HFF-Myc (cell line): ENCODE data around the gene KDM4B.
"Not testable (repeated sequence)": the region's sequence is repeated elsewhere in the genome, so short reads cannot be mapped to it uniquely, and the experiment has no call there.

Experiments used
- DNase-seq: peaks from one replicate; pipeline ENCODE4 v3.0.0-alpha.2; 2011; ENCODE audit warnings: low read depth; ENCODE audit errors: extremely low read depth
- H3K4me3 ChIP-seq: replicated peaks from 2 replicates; pipeline ENCODE4 v1.5.1; 2011; ENCODE audit warnings: low read depth, mild to moderate bottlenecking, control low read depth, low read length
- TF ChIP-seq, protein P1 (sequence below): IDR thresholded peaks from 2 replicates; pipeline ENCODE4 v1.5.1; 2012; ENCODE audit warnings: mild to moderate bottlenecking, low read depth, low read length, control low read depth; ENCODE audit errors: missing control alignments

KDM4B gene

DNA sequence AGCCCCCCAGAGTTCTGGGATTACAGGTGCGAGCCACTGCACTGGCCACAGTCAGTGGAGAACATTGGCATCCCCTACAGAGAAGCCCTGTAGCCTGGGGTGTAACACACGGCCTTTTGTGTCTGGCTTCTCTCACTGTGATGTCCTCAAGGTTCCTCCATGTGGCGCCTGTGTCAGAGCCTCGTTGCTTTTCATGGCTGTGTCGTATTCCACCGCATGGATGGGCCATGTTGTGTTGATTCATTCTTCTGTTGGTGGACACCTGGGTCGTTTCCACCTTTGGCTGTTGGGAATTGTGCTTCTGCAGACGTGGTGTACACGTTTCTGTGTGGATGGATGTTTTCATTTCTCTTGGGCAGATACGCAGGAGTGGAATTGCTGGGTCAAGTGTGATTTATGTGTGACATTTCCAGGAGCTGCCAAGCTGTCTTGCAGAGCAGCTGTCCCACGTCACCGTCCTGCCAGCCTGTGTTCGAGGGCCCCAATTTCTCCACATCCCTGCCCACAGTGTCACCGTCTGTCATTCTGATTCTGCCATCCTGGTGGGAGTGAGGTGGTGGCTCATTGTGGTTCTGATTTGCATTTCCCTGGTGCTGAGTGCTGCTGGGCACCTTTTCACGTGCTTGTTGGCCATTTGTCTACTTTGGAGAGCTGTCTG lies 59.4 kb downstream of the KDM4B start:
- H3K4me3 ChIP-seq, result no peak overlapping the region
- no peak for DNase-seq
- TF ChIP-seq, protein P1, sequence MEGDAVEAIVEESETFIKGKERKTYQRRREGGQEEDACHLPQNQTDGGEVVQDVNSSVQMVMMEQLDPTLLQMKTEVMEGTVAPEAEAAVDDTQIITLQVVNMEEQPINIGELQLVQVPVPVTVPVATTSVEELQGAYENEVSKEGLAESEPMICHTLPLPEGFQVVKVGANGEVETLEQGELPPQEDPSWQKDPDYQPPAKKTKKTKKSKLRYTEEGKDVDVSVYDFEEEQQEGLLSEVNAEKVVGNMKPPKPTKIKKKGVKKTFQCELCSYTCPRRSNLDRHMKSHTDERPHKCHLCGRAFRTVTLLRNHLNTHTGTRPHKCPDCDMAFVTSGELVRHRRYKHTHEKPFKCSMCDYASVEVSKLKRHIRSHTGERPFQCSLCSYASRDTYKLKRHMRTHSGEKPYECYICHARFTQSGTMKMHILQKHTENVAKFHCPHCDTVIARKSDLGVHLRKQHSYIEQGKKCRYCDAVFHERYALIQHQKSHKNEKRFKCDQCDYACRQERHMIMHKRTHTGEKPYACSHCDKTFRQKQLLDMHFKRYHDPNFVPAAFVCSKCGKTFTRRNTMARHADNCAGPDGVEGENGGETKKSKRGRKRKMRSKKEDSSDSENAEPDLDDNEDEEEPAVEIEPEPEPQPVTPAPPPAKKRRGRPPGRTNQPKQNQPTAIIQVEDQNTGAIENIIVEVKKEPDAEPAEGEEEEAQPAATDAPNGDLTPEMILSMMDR, result no peak

DNA sequence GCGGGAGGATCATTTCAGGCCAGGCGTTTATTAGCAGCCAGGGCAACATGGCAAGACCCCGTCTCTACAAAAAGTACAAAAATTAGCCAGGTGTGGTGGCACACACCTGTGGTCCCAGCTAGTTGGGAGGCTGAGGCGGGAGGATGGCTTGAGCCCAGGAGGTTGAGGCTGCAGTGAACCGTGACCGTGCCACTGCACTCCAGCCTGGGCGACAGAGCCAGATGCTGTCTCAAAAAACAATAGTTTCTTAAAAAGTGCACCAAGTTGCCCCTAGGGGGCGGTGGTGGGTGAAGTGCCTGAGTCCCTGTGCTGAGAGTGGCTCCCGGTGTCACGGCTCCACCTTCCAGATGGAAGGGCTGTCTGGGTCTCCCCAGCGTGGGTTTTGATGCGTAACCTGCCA lies 60.7 kb downstream of the KDM4B start:
- TF ChIP-seq, protein P1, result peak; percentile 75
- not testable (repeated sequence) for H3K4me3 ChIP-seq, DNase-seq

DNA sequence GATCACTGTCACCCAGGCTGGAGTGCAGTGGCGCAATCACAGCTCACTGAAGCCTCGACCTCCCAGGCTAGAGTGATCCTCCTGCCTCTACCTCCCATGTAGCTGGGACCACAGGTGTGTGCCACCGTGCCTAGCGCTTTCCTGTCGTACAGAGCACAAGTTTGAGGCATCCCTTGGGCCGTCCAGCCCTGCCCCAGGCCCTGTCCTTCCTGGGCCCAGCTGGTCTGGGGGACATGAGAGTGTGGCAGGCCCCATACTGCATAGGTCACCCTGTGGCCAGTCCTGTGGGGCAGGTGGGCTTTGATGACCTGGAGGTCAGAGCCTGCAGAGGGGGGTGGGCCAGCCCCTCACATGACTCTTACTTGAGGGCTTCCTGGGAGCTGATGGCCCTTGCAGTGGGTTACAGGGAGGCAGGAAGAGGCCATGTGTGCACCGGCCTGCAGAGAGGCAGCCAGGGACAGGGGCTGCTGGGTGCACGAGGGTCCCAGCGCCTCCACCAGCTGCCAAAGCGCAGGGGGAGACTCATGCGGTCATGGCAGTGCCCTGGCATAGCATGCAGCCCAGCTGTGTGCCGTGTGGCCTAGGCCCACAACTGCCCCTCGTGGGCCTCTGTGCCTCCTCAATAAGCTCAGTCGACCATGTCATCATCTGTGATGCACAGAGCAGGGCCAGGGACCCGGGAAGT lies 61.4 kb downstream of the KDM4B start:
- TF ChIP-seq, protein P1, result no peak
- no peak overlapping the region for H3K4me3 ChIP-seq
- DNase-seq, result no peak

DNA sequence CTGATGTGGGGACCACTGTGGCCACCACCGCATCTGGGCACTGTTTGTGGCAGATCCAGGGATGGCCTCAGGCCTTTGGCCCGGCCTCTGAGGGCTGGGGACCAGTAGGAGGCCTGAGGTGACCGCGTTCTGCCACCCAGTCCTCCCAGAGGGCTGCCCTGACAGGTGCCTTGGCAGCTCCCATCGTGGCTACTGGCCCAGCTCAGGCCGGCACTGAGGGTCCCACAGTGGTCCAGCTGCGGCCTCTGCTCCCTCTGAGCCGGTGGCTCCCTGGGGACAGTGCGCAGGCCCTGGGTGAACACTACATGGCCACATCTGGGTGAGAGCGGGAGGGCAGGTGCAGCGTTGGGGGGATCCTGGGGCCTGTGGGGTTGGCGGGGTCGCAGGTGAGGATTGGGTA lies 61.9 kb downstream of the KDM4B start:
- no peak overlapping the region for H3K4me3 ChIP-seq
- DNase-seq, result no peak
- TF ChIP-seq, protein P1, result no peak

DNA sequence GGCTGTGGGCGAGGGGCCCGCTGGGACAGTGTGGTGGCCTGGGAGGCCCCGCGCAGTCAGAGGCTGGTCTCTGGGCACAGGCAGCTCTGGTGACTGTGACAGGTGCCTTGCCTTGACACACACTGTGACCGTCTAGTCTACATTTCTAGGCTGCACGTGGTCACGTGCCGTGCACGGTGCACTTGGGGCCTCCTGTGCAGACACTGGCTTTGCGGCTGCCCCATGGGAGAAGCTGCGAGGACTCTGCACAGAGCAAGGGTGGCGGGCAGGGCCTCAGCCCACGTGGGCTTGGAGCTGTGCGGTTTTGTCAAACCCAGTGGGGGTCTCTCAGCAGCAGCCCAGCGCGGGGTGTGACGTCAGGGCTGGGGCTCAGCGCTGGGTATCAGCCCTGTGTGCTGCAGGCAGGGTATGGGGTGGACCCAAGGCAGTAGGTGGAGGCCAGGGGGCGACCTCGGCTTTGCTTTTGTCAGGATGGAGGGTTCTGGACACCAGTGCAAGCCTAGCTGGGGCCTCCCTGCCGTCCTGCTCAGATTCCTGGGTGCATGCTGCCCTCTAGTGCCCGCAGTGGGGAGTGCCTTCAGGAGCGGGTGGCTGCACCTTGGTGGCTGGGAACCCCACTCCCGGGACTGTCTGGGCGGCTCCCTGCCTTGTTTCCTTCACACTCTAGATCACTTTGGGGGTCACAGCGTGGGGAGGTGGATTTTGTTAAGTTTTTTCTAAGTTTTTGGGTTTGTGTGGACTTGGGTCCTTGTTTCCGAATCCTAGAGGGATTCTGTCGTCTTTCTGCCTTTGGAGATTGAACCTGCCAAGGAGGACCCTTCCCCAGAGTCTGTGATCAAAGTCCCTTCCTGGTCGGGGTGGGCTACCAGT lies 62.6 kb downstream of the KDM4B start:
- no peak for DNase-seq
- no peak overlapping the region for H3K4me3 ChIP-seq
- TF ChIP-seq, protein P1, result peak; percentile 95

DNA sequence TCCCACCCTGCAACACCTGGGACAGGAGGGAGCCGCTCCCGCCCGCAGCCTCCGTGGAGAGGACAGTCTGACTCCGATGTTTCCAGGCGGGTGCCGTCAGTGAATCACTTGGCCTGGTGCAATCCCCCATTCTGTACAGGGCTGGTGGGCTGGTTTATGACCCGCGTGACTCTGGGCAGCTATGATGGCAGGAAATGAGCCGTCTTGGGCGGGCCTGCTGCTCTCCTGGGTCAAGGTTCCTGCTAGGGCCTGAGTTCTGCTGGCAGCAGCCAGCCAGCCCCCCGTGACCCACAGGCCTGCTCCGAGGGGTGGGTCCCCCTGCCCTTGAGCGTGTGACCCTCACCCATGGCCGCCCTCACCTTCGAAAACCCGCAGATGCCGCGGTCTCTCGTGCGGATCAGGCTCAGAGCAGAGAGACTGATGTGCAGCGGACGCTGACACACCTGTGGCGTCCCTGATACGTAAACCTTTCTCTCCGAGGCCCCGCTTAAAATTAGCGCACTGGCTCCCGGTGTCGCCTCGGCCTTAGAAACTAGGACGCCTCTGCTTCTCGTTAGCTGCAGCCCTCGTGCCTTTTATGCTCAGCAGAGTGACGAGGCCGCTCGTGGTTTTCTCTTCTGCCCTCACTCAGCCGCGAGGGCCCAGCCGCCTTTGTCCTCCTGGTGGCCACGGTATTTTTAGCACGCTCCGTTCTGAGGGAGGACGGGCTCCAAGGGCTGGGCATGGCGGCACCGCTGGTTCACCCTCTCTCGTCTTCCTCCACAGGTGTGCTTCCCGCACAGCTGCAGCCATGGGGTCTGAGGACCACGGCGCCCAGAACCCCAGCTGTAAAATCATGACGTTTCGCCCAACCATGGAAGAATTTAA lies 63.4 kb downstream of the KDM4B start:
- no peak overlapping the region for H3K4me3 ChIP-seq
- DNase-seq, result no peak
- TF ChIP-seq, protein P1, result no peak
